ENCODE results near the gene PEX14. TPM values are rescaled to one million over a fixed set of nuclear protein-coding genes. Genes with fewer than 3 reads are reported as not detected.

Gene PEX14
- total RNA-seq, 2 donors from 2014 or later: 24.3 to 26.0 TPM

DNA sequence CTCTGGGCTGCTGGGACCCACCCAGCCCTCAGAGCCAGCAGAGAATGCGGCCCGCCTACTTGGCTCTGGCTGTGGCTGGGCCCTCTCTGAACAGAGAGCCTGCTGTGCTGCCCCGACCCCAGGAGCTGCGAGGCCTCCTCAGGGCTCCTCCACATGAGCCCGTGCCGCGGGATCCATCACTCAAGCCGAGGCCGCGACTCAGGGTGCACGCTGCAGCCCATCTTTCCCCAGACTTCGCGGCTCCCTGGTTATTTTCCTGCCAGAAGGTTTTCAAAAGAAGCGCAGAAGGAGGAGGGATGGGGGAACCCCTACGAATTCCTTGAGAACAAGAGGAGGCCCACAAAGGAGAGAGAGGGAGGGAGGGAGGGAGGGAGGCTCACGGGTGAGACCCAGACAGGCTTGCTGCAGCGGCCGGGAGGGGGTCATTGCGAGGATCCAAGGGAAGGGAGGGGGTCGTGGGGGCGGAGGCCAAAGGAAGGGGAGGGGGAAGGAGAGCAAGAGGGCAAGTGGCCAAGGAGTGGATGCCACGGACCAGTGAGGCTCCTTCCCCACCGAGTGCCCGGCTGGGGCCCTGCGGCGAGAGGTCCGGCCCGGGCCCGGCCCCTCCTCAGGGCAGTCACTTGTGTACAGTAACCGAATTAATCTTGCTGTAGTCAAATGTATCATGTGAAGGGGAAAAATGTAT, 174.9 kb downstream of the PEX14 start:
- no peak overlapping the region for H3K27ac Mint-ChIP-seq
- no peaks in the 10 kb centered on the region for H3K9me3 Mint-ChIP-seq
- no peaks in the 10 kb centered on the region for H3K4me1 Mint-ChIP-seq
- Histone ChIP-seq H3K27me3 (ENCODE audit: control insufficient read depth, insufficient read depth, low read length, poor library complexity, severe bottlenecking) (peaks cover 35% of the 10 kb centered on the region), H3K9me3 (ENCODE audit: control insufficient read depth, low read length) (no peaks in the 10 kb centered on the region), H3K4me1 (ENCODE audit: control insufficient read depth, insufficient read depth, low read length) (peaks cover 4% of the 10 kb centered on the region), H3K4me3 (ENCODE audit: low read length) (no peak overlapping the region), H3K9ac (ENCODE audit: extremely low read depth, low read length, poor library complexity, severe bottlenecking) (no peak overlapping the region), H3K36me3 (ENCODE audit: control insufficient read depth, insufficient read depth, low read length) (no peaks in the 10 kb centered on the region), H3K27ac (ENCODE audit: low read depth, low read length) (peak overlapping the region; percentile 88)
- no peaks in the 10 kb centered on the region for H3K36me3 Mint-ChIP-seq (ENCODE audit: low read depth)
- DNase-seq: peak; percentile 68
- H3K4me3 Mint-ChIP-seq: no peak overlapping the region
- WGBS, 2 experiments (ENCODE audit: insufficient coverage in 1 of 2, insufficient read length in 1 of 2): 24 to 34% methylated on average over 13 to 30 of the region's 30 CpGs
- TF ChIP-seq, protein P1, sequence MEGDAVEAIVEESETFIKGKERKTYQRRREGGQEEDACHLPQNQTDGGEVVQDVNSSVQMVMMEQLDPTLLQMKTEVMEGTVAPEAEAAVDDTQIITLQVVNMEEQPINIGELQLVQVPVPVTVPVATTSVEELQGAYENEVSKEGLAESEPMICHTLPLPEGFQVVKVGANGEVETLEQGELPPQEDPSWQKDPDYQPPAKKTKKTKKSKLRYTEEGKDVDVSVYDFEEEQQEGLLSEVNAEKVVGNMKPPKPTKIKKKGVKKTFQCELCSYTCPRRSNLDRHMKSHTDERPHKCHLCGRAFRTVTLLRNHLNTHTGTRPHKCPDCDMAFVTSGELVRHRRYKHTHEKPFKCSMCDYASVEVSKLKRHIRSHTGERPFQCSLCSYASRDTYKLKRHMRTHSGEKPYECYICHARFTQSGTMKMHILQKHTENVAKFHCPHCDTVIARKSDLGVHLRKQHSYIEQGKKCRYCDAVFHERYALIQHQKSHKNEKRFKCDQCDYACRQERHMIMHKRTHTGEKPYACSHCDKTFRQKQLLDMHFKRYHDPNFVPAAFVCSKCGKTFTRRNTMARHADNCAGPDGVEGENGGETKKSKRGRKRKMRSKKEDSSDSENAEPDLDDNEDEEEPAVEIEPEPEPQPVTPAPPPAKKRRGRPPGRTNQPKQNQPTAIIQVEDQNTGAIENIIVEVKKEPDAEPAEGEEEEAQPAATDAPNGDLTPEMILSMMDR (conservative IDR thresholded peaks at IDR 0.05): no peak
- no peaks in the 10 kb centered on the region for H3K27me3 Mint-ChIP-seq (ENCODE audit: insufficient read depth)

- H3K4me1 Mint-ChIP-seq: no peaks in the 10 kb centered on the region
- Histone ChIP-seq H3K9ac (ENCODE audit: extremely low read depth, low read length, poor library complexity, severe bottlenecking) (no peak overlapping the region), H3K27ac (ENCODE audit: low read depth, low read length) (peak overlapping the region; percentile 73), H3K9me3 (ENCODE audit: control insufficient read depth, low read length) (no peaks in the 10 kb centered on the region), H3K27me3 (ENCODE audit: control insufficient read depth, insufficient read depth, low read length, poor library complexity, severe bottlenecking) (peaks cover 35% of the 10 kb centered on the region), H3K4me3 (ENCODE audit: low read length) (no peak overlapping the region), H3K4me1 (ENCODE audit: control insufficient read depth, insufficient read depth, low read length) (peaks cover 4% of the 10 kb centered on the region), H3K36me3 (ENCODE audit: control insufficient read depth, insufficient read depth, low read length) (no peaks in the 10 kb centered on the region)
- H3K27ac Mint-ChIP-seq: no peak overlapping the region
- no peaks in the 10 kb centered on the region for H3K9me3 Mint-ChIP-seq
- no peaks in the 10 kb centered on the region for H3K27me3 Mint-ChIP-seq (ENCODE audit: insufficient read depth)
- TF ChIP-seq, protein P1 (conservative IDR thresholded peaks at IDR 0.05): no peak
- no peak for DNase-seq
- no peaks in the 10 kb centered on the region for H3K36me3 Mint-ChIP-seq (ENCODE audit: low read depth)
- no peak overlapping the region for H3K4me3 Mint-ChIP-seq
- WGBS, 2 experiments (ENCODE audit: insufficient coverage in 1 of 2, insufficient read length in 1 of 2): 29 to 33% methylated on average over 11 to 39 of the region's 40 CpGs
These were observed 176.0 kb downstream of the PEX14 start for GRCh38 chr1:10650556-10651388.

GRCh38 chr1:10651389-10651766, 176.6 kb downstream of the PEX14 start:
- H3K9me3 Mint-ChIP-seq: no peaks in the 10 kb centered on the region
- 41 to 50% methylated on average over 2 to 19 of the region's 19 CpGs for WGBS, 2 experiments (ENCODE audit: insufficient coverage in 1 of 2, insufficient read length in 1 of 2)
- peak; percentile 86 for DNase-seq

More at GRCh38 chr1:10651389-10651766, 176.6 kb downstream of the PEX14 start:
- peak overlapping the region; percentile 16 for H3K27ac ChIP-seq (ENCODE audit: low read depth, low read length)
- peaks cover 4% of the 10 kb centered on the region for H3K4me1 ChIP-seq (ENCODE audit: control insufficient read depth, insufficient read depth, low read length)
- H3K27ac Mint-ChIP-seq: no peak overlapping the region
- H3K4me3 ChIP-seq (ENCODE audit: low read length): no peak overlapping the region
- TF ChIP-seq, protein P1 (conservative IDR thresholded peaks at IDR 0.05): no peak
- no peaks in the 10 kb centered on the region for H3K36me3 Mint-ChIP-seq (ENCODE audit: low read depth)
- H3K27me3 ChIP-seq (ENCODE audit: control insufficient read depth, insufficient read depth, low read length, poor library complexity, severe bottlenecking): peaks cover 35% of the 10 kb centered on the region
- H3K9ac ChIP-seq (ENCODE audit: extremely low read depth, low read length, poor library complexity, severe bottlenecking): no peak overlapping the region
- H3K27me3 Mint-ChIP-seq (ENCODE audit: insufficient read depth): no peaks in the 10 kb centered on the region
- no peaks in the 10 kb centered on the region for H3K4me1 Mint-ChIP-seq
- H3K4me3 Mint-ChIP-seq: no peak overlapping the region
- no peaks in the 10 kb centered on the region for H3K9me3 ChIP-seq (ENCODE audit: control insufficient read depth, low read length)
- no peaks in the 10 kb centered on the region for H3K36me3 ChIP-seq (ENCODE audit: control insufficient read depth, insufficient read depth, low read length)

Measured in endodermal cell (in vitro differentiated cells).